B cell (primary cell): ENCODE data around the gene PELI2. TPM values are rescaled to one million over a fixed set of nuclear protein-coding genes. Genes with fewer than 3 reads are reported as not detected.
A peak's percentile ranks its signal among the peaks of the same experiment; 100 is the strongest.

Source experiments
- ATAC-seq: fragments of 200-7000 bp; cut with Tn5 transposase; one replicate; pipeline ENCODE4 v1.10.0; 2021; ENCODE audit warnings: low read depth, mild to moderate bottlenecking, moderate number of reproducible peaks, moderate library complexity
- CTCF ChIA-PET: fragments of 350-600 bp; sonication (Branson Sonifier 250); formaldehyde crosslinking; loops from one replicate; lab custom pipeline; 2021; ENCODE audit warnings: antibody characterized with exemption, inconsistent platforms; lab: Charles Lee
- POLR2A ChIA-PET: fragments of 350-600 bp; sonication (Branson Sonifier 250); formaldehyde crosslinking; loops from one replicate; lab custom pipeline; 2021; ENCODE audit warnings: antibody characterized with exemption; lab: Charles Lee
- DNase-seq: peaks from one replicate; pipeline ENCODE4 v3.0.0; 2013
- H2AFZ ChIP-seq: 2 replicates; pipeline ENCODE4 v1.6.1; 2012; ENCODE audit warnings: mild to moderate bottlenecking, low read depth, low read length; ENCODE audit not compliant: insufficient read depth, poor library complexity, severe bottlenecking
- H3K27ac ChIP-seq, 2 donors: 1 replicate in 1 of 2; 2 replicates in 1 of 2; pipeline ENCODE4 v1.5.1; 2012 to 2013; ENCODE audit warnings: low read length in 2 of 2, mild to moderate bottlenecking in 2 of 2, moderate library complexity in 1 of 2
- H3K27me3 ChIP-seq, 4 experiments: fragments of 200-600 bp in 1 of 4; sonication (generic) in 1 of 4; replicated peaks in 1 of 4; 1 replicate in 2 of 4; 2 replicates in 2 of 4; pipeline versions ENCODE4 v1.6.1 to v1.7.0; 2013 to 2016; ENCODE audit warnings: low read length in 3 of 4, mild to moderate bottlenecking in 2 of 4, mixed read lengths in 1 of 4, moderate library complexity in 1 of 4; ENCODE audit not compliant: insufficient read depth in 4 of 4, control insufficient read depth in 3 of 4; ENCODE audit errors: control extremely low read depth in 1 of 4
- H3K36me3 ChIP-seq, 2 experiments: replicated peaks in 1 of 2; 1 replicate in 1 of 2; 2 replicates in 1 of 2; pipeline versions ENCODE4 v1.6.1 to v1.7.1; 2013; ENCODE audit warnings: low read length in 1 of 2; ENCODE audit not compliant: insufficient read depth in 2 of 2, control insufficient read depth in 1 of 2; ENCODE audit errors: control extremely low read depth in 1 of 2, extremely low read depth in 1 of 2
- H3K4me1 ChIP-seq, 2 donors: fragments of 200-600 bp in 1 of 2; sonication (generic) in 1 of 2; 1 replicate in 1 of 2; 2 replicates in 1 of 2; pipeline versions ENCODE4 v1.5.1 to v1.6.1; 2013 to 2017; ENCODE audit warnings: low read length in 2 of 2; ENCODE audit not compliant: control insufficient read depth in 2 of 2, insufficient read depth in 2 of 2
- H3K4me2 ChIP-seq: replicated peaks from 2 replicates; pipeline ENCODE3; 2012; ENCODE audit warnings: mild to moderate bottlenecking, low read depth, low read length; ENCODE audit not compliant: poor library complexity, severe bottlenecking
- H3K4me3 ChIP-seq, 5 experiments: fragments of 200-600 bp in 1 of 5; sonication (generic) in 1 of 5; 1 replicate in 3 of 5; 2 replicates in 2 of 5; pipeline versions ENCODE4 v1.5.1 to v1.7.0; 2011 to 2016; ENCODE audit warnings: low read length in 4 of 5, mild to moderate bottlenecking in 4 of 5, low read depth in 2 of 5, control low read depth in 1 of 5, moderate library complexity in 1 of 5; ENCODE audit not compliant: insufficient read depth in 1 of 5; ENCODE audit errors: control extremely low read depth in 1 of 5, extremely low read depth in 1 of 5
- H3K79me2 ChIP-seq: fragments of 200-600 bp; sonication (generic); one replicate; pipeline ENCODE4 v1.6.0; 2016; ENCODE audit warnings: low read length; ENCODE audit not compliant: control insufficient read depth, insufficient read depth
- H3K9ac ChIP-seq: fragments of 200-600 bp; sonication (generic); 2 replicates; pipeline ENCODE4 v1.6.1; 2017; ENCODE audit warnings: mild to moderate bottlenecking, low read length, moderate library complexity
- H3K9me3 ChIP-seq, 3 donors: one replicate each; pipeline versions ENCODE4 v1.6.1 to v1.7.1; 2013; ENCODE audit warnings: low read length in 2 of 3; ENCODE audit not compliant: control insufficient read depth in 2 of 3, insufficient read depth in 1 of 3; ENCODE audit errors: control extremely low read depth in 1 of 3
- H4K20me1 ChIP-seq: 2 replicates; pipeline ENCODE4 v1.6.0; 2012; ENCODE audit warnings: mild to moderate bottlenecking, low read length; ENCODE audit not compliant: insufficient read depth, control insufficient read depth, poor library complexity, severe bottlenecking
- H3K27ac Mint-ChIP-seq: one replicate; pipeline ENCODE4 v1.8.0; 2021; ENCODE audit warnings: mixed read lengths
- H3K27me3 Mint-ChIP-seq: one replicate; pipeline ENCODE4 v1.8.0; 2021; ENCODE audit warnings: mixed read lengths
- H3K4me1 Mint-ChIP-seq: one replicate; pipeline ENCODE4 v1.8.0; 2021; ENCODE audit warnings: mixed read lengths
- H3K4me3 Mint-ChIP-seq: one replicate; pipeline ENCODE4 v1.8.0; 2021; ENCODE audit warnings: mixed read lengths
- H3K9me3 Mint-ChIP-seq: one replicate; pipeline ENCODE4 v1.8.0; 2022; ENCODE audit warnings: mixed read lengths; ENCODE audit not compliant: insufficient read depth
- EZH2 ChIP-seq: IDR thresholded peaks from 2 replicates; pipeline ENCODE4 v1.6.1; 2012; ENCODE audit warnings: borderline replicate concordance, low read depth, mild to moderate bottlenecking, moderate library complexity, low read length; ENCODE audit not compliant: insufficient read depth, poor library complexity, severe bottlenecking
- WGBS: methylation state at CpG from one replicate; pipeline ENCODE4 v1.1.5; 2013; ENCODE audit warnings: missing lambda C conversion rate; ENCODE audit not compliant: insufficient coverage; 5-methylcytosine and 5-hydroxymethylcytosine counted together
- intact Hi-C: fragments of 100-400 bp; cut with micrococcal nuclease; formaldehyde crosslinking; loops from one replicate; pipeline ENCODE4 v1.10.0; 2022
- polyA plus RNA-seq: library from polyadenylated mRNA; depleted of rRNA; stranded (reverse); fragments of >200 nt; gene quantifications from 2 replicates; pipeline ENCODE4 v1.2.3, GENCODE V29; 2012
- total RNA-seq, 2 donors: library from RNA; stranded (reverse); fragments of 120-200 nt in 1 of 2; gene quantifications; 1 replicate in 1 of 2; 2 replicates in 1 of 2; pipeline versions ENCODE4 v1.2.3 to v1.2.4, GENCODE V29; 2013 to 2022
- TF ChIP-seq, protein P1 (sequence below): fragments of 200-600 bp; IDR thresholded peaks from one replicate; pipeline ENCODE4 v1.8.0; 2022; ENCODE audit warnings: antibody characterized with exemption, mild to moderate bottlenecking

PELI2 gene
- total and polyA plus RNA-seq, 2 donors (not counting 1 experiment from before 2014, with no cell fraction given) = 5.7 to 13.4 TPM

DNA sequence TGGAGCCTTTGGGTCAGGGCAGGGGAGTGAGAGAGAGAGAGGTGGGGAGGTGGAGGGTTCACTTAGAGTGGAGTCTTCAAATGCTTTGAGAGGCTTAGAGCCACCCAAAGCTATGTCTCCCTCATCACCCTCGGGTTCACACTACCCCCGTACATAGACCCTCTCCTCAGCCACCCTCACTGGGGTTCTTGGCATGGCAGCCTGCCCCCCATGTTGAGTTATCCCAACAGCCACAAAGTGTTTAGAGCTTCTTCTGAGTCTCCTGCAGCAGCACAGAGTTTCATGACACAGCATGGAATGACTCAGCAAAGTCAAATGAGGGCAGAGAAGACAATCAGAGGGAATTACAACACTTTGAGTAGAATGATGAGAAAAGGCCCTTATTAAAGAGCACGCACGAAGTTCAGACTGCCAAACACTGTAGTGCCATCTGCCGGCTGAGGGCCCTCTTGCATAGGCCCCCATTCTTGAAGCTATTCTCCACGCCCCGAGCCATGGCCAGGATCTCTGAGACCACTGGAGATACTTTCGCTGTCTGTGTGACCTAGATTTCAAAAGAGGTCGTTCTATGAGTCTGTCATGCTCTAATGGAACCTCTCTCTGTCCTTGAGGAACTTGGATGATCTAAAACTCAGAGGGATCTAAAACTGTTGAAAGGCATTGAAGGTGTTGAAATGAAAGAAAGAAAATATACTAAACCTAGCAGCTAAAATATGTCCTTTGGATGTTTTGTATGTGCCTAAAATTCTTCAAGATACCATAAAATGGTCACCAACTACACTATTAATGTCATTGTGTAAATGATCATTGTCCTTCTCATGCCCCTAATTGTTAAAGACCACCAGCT lies 221.9 kb downstream of the PELI2 start:
- H3K4me3 Mint-ChIP-seq = no peak overlapping the region
- no peak overlapping the region for H3K4me2 ChIP-seq
- no peak overlapping the region for H3K9ac ChIP-seq
- no peaks in the 10 kb centered on the region for H3K27me3 ChIP-seq
- H3K9me3 ChIP-seq = no peaks in the 10 kb centered on the region
- peak; percentile 60 for DNase-seq
- H3K27ac Mint-ChIP-seq = no peak overlapping the region
- no peaks in the 10 kb centered on the region for H3K36me3 ChIP-seq
- H3K79me2 ChIP-seq = no peaks in the 10 kb centered on the region
- intact Hi-C loops = loop anchor here (1.0 to 5.0 kb wide), 2 partner anchors 498 to 608 kb away; no protein-coding TSS in a partner anchor
- H3K4me3 ChIP-seq = no peak overlapping the region
- H3K27ac ChIP-seq = no peak overlapping the region
- 37% methylated on average over 9 of the region's 9 CpGs for WGBS
- ChIA-PET POLR2A (no interaction called here), CTCF (interaction anchor here (0.6 to 2.1 kb wide), 27 partner anchors 10 to 1127 kb away, joined by 3 to 42 read pairs (median 4); no protein-coding TSS in a partner anchor)
- no peaks in the 10 kb centered on the region for H3K9me3 Mint-ChIP-seq
- H3K4me1 Mint-ChIP-seq = peaks cover 14% of the 10 kb centered on the region
- H2AFZ ChIP-seq = peak overlapping the region; percentile 17
- TF ChIP-seq, protein P1, sequence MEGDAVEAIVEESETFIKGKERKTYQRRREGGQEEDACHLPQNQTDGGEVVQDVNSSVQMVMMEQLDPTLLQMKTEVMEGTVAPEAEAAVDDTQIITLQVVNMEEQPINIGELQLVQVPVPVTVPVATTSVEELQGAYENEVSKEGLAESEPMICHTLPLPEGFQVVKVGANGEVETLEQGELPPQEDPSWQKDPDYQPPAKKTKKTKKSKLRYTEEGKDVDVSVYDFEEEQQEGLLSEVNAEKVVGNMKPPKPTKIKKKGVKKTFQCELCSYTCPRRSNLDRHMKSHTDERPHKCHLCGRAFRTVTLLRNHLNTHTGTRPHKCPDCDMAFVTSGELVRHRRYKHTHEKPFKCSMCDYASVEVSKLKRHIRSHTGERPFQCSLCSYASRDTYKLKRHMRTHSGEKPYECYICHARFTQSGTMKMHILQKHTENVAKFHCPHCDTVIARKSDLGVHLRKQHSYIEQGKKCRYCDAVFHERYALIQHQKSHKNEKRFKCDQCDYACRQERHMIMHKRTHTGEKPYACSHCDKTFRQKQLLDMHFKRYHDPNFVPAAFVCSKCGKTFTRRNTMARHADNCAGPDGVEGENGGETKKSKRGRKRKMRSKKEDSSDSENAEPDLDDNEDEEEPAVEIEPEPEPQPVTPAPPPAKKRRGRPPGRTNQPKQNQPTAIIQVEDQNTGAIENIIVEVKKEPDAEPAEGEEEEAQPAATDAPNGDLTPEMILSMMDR = peak; percentile 73
- no peak for TF ChIP-seq EZH2
- peak; percentile 41 for ATAC-seq
- no peaks in the 10 kb centered on the region for H4K20me1 ChIP-seq
- no peaks in the 10 kb centered on the region for H3K4me1 ChIP-seq
- H3K27me3 Mint-ChIP-seq = no peaks in the 10 kb centered on the region

DNA sequence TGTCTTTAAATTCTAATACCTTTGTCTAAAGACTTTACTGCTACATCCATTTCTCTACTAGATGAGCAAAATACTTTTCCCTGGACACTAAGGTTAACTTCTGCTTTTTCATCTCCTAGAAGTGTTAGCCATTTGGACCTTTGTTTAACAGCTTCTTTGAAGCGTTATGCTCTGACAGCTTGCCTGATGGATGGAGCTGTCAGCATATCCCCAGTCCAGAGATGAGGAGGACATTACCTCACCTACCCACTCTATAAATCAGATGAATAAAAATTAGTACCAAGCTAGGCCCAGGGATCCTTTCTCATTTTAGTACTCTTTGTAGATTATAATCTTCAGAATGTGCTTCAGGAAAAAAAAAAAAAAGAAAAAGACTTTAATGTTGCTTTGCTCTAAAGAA lies 222.7 kb downstream of the PELI2 start:
- H3K9me3 ChIP-seq = no peaks in the 10 kb centered on the region
- peaks cover 14% of the 10 kb centered on the region for H3K4me1 Mint-ChIP-seq
- WGBS = no CpG with 5 or more reads among the region's 1 CpG
- H3K36me3 ChIP-seq = no peaks in the 10 kb centered on the region
- CTCF ChIA-PET = interaction anchor here (0.8 to 2.1 kb wide), 18 partner anchors 13 to 903 kb away, joined by 3 to 42 read pairs (median 4); no protein-coding TSS in a partner anchor
- H3K79me2 ChIP-seq = no peaks in the 10 kb centered on the region
- no peaks in the 10 kb centered on the region for H4K20me1 ChIP-seq
- no peaks in the 10 kb centered on the region for H3K27me3 ChIP-seq
- DNase-seq (no peak), ATAC-seq (no peak)
- no peak overlapping the region for H2AFZ ChIP-seq
- POLR2A ChIA-PET = no interaction called here
- H3K9ac ChIP-seq = no peak overlapping the region
- H3K27me3 Mint-ChIP-seq = no peaks in the 10 kb centered on the region
- no peak overlapping the region for H3K4me3 ChIP-seq
- no peak overlapping the region for H3K27ac ChIP-seq
- H3K27ac Mint-ChIP-seq = no peak overlapping the region
- no peaks in the 10 kb centered on the region for H3K4me1 ChIP-seq
- H3K4me3 Mint-ChIP-seq = no peak overlapping the region
- TF ChIP-seq, protein P1 = no peak
- no peak for TF ChIP-seq EZH2
- no peak overlapping the region for H3K4me2 ChIP-seq
- intact Hi-C loops = loop anchor here (1.0 to 5.0 kb wide), 2 partner anchors 499 to 609 kb away; no protein-coding TSS in a partner anchor
- H3K9me3 Mint-ChIP-seq = no peaks in the 10 kb centered on the region
